Retinal pigment epithelial cell (primary cell): ENCODE results near the gene TTC8.

ENCODE experiments used
- DNase-seq: peaks from one replicate; pipeline ENCODE4 v3.0.0-alpha.2; 2010; ENCODE audit warnings: low read depth
- H3K4me3 ChIP-seq: 2 replicates; pipeline ENCODE4 v1.5.1; 2011; ENCODE audit warnings: mild to moderate bottlenecking, low read length, control low read depth, moderate library complexity
- CTCF ChIP-seq: conservative IDR thresholded peaks from 2 replicates; pipeline ENCODE4 v1.5.1; 2011; ENCODE audit warnings: low read depth, low read length, control low read depth, inconsistent platforms

The TTC8 gene

GRCh38 chr14:88863167-88863566, 38.7 kb downstream of the TTC8 start:
- DNase-seq, result no peak
- no peak for TF ChIP-seq CTCF
- no peak overlapping the region for H3K4me3 ChIP-seq

GRCh38 chr14:88864198-88864597, 39.7 kb downstream of the TTC8 start:
- no peak for DNase-seq
- no peak for TF ChIP-seq CTCF

GRCh38 chr14:88866305-88866704, 41.9 kb downstream of the TTC8 start:
- DNase-seq, result no peak
- no peak for TF ChIP-seq CTCF
- H3K4me3 ChIP-seq, result no peak overlapping the region

More at GRCh38 chr14:88864198-88864597, 39.7 kb downstream of the TTC8 start:
- H3K4me3 ChIP-seq, result no peak overlapping the region

GRCh38 chr14:88868558-88869159, 44.2 kb downstream of the TTC8 start:
- DNase-seq, result peak; percentile 15
- no peak overlapping the region for H3K4me3 ChIP-seq
- peak; percentile 51 for TF ChIP-seq CTCF

- TF ChIP-seq CTCF, result no peak
- no peak overlapping the region for H3K4me3 ChIP-seq
- DNase-seq, result no peak
Measured at GRCh38 chr14:88870777-88871176, 46.3 kb downstream of the TTC8 start.

GRCh38 chr14:88871429-88871828, 47.0 kb downstream of the TTC8 start:
- TF ChIP-seq CTCF, result no peak
- DNase-seq, result no peak
- no peak overlapping the region for H3K4me3 ChIP-seq

- TF ChIP-seq CTCF, result no peak
- DNase-seq, result no peak
- no peak overlapping the region for H3K4me3 ChIP-seq
Measured at GRCh38 chr14:88872976-88873375, 48.5 kb downstream of the TTC8 start.
